Myocyte (in vitro differentiated cells): ENCODE results near the gene ADGRV1. TPM values are rescaled to one million over a fixed set of nuclear protein-coding genes. Genes with fewer than 3 reads are reported as not detected.
A peak's percentile ranks its signal among the peaks of the same experiment; 100 is the strongest.
"Not testable (repeated sequence)": the region's sequence is repeated elsewhere in the genome, so short reads cannot be mapped to it uniquely, and the experiment has no call there.

ENCODE experiments used
- DNase-seq: peaks from one replicate; pipeline ENCODE4 v3.0.0-alpha.2; 2012; ENCODE audit warnings: low read depth
- total RNA-seq: library from RNA; depleted of rRNA; stranded (reverse); fragments of >200 nt; gene quantifications from 2 replicates; pipeline ENCODE4 v1.2.3, GENCODE V29; 2014

ADGRV1 gene
- total RNA-seq, 1 donor from 2014 or later = 3.9 TPM

GRCh38 chr5:90598293-90598692 is 39.7 kb downstream of the ADGRV1 start:
- DNase-seq = no peak

- not testable (repeated sequence) for DNase-seq
These were observed 41.7 kb downstream of the ADGRV1 start for GRCh38 chr5:90600307-90600706.

DNA sequence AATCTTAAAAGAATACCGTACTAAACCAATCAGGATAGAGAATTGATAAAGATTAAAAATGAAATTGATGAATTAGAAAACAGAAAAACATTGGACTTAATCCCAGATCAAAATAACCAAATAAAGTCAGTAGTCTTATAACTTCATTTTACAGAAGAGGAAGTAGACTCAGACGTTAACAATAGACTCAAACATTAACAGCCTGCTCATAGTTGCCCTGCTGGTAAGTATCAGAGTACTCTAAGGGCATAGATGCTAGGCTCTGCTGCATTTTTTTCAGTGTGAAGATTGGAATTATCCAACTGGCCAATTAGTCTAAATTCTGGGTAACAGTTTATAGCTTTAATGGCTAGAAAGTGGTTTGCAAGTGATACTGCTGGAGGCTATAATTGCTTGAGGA is 42.9 kb downstream of the ADGRV1 start:
- no peak for DNase-seq

DNA sequence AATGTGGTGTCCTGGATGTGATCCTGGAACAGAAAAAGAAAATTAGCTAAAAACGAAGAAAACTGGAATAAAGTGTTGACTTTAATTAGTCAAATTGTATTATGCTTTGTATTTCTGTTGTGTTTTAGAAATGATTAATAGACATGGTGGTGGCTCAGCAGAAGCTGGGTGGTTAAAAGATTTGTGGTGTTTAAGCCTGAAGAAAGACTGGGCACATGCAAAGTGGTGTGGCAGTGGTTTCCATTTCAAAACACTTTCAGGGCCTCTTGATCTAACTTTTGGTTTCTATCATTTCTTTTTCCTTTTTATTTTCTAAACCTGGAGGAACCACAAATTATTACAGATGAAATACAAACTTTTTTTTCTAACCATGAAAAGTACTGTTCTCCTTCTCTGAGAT is 44.1 kb downstream of the ADGRV1 start:
- DNase-seq = no peak

- DNase-seq = peak; percentile 8
These were observed 47.9 kb downstream of the ADGRV1 start for GRCh38 chr5:90606539-90606938.

DNA sequence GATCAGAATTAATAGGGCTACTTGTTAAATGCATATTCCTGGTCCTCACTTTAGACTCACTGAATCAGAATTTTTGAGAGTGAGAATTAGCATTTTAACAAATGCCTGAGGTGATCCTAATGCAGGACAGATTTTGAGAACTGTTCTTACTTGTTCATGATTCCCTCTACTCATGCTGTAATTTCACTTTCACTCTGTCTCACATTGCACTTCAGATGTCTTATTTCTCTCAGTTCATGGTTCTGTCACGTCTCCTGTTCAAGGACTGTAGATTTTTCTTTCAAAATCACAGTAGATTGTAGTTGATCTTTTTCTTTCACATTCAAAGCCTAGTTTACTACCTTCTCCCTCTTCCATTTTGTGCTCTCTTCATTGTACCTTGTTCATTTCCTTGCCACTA is 54.3 kb downstream of the ADGRV1 start:
- DNase-seq = no peak

GRCh38 chr5:90613459-90613858 is 54.9 kb downstream of the ADGRV1 start:
- DNase-seq = no peak

- DNase-seq = no peak
These were observed 55.4 kb downstream of the ADGRV1 start for GRCh38 chr5:90613918-90614504.

GRCh38 chr5:90615355-90615754 is 56.8 kb downstream of the ADGRV1 start:
- no peak for DNase-seq

DNA sequence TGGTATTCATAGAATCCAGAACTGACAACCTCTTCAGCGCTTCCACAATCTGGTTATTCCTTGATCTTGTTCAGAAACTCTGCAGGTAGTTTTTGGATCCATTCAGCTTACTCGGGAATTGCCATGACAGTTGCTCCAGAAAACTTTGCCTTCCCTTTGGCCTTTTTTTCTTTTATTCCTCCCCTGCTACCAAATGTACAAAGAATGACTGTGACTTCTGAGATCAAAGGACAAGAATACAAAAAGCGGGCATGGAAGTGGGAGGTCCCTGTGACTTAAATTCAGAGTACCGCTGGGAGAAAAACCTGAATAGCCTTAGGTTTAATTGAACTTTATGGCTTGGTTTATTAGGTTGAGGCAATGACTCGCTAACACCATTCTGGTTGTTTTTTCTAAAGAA is 59.5 kb downstream of the ADGRV1 start:
- no peak for DNase-seq

GRCh38 chr5:90619762-90620161 is 61.2 kb downstream of the ADGRV1 start:
- not testable (repeated sequence) for DNase-seq

DNA sequence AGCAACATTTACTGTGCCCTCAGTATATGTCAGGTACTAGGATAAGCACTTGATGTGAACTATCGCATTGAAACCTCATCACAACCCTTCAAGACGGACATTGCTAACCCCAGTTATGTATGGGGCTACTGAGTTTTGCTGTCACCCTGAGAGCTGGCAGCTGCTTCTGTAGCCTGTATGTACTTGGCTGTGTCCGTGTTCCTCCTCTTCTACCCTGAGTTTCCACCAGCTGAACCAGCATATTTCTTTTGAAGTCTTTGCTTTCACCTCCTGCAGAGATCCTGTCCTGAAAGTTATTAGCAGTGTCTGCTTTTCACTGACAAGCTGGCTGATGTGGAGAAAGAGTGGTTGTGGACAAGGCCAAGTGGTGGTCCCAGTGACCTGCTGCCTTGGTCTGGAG is 63.3 kb downstream of the ADGRV1 start:
- DNase-seq = no peak

GRCh38 chr5:90626493-90626892 is 67.9 kb downstream of the ADGRV1 start:
- no peak for DNase-seq

- no peak for DNase-seq
These were observed 69.9 kb downstream of the ADGRV1 start for GRCh38 chr5:90628492-90628891.

DNA sequence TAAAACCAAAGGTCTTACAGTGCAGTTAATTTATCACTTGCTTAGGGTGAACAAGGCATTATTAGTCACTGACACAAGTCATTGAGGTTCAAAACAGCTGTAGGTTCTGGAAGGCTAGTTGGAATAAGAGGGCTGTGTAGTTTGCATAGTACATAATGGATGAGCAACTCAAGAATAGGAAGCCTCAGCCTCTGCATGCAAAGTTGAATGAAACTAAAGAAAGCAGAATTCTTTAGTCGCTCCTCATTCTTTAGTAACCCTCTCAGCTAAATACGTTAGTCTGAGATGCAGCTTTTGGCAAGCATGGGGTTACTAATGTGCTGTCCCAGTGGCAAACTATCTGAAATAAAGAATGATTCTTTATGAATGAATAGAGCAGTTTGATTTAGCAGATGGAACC is 74.2 kb downstream of the ADGRV1 start:
- DNase-seq = no peak

- DNase-seq = no peak
These were observed 78.4 kb downstream of the ADGRV1 start for GRCh38 chr5:90636948-90637347.

- DNase-seq = no peak
These were observed 79.1 kb downstream of the ADGRV1 start for GRCh38 chr5:90637731-90638130.

- peak; percentile 3 for DNase-seq
These were observed 80.3 kb downstream of the ADGRV1 start for GRCh38 chr5:90638878-90639277.

GRCh38 chr5:90640484-90641059 is 82.0 kb downstream of the ADGRV1 start:
- peak; percentile 87 for DNase-seq

DNA sequence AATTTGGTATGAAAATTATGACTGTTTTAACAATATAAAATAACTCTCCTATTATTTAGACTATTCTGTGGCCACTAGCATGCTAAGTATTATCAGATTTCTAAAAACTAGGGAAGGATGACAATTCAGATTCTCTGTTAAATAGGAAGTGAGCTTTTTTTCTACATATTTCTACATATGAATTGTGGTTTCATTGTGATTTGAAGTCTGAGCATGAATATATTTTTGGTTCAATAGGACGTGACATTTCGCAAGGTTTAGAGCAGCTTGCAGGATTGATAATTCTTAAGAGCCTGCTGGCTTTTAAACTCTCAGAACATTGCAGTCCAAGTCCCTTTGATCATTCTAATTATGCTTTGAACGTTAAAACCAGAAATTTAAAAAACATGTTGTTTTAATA is 82.9 kb downstream of the ADGRV1 start:
- no peak for DNase-seq

DNA sequence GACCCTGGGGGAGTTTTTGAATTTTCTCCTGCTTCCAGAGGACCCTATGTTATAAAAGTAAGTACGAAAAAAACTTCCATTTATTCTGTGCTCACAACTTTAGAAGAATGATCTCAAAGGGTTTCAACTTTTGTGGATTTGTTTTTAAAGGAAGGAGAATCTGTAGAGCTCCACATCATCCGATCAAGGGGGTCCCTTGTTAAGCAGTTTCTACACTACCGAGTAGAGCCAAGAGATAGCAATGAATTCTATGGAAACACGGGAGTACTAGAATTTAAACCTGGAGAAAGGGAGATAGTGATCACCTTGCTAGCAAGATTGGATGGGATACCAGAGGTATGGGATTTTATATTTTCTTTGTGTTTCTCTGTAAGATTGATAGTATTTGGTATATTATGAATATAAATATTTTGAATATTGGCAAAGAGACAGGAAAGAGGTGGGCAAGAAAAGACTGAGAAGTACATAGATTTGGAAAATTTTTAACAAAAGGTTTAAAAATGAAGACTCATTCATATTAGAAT is 84.2 kb downstream of the ADGRV1 start:
- DNase-seq = no peak

GRCh38 chr5:90644132-90644531 is 85.5 kb downstream of the ADGRV1 start:
- DNase-seq = peak; percentile 17

DNA sequence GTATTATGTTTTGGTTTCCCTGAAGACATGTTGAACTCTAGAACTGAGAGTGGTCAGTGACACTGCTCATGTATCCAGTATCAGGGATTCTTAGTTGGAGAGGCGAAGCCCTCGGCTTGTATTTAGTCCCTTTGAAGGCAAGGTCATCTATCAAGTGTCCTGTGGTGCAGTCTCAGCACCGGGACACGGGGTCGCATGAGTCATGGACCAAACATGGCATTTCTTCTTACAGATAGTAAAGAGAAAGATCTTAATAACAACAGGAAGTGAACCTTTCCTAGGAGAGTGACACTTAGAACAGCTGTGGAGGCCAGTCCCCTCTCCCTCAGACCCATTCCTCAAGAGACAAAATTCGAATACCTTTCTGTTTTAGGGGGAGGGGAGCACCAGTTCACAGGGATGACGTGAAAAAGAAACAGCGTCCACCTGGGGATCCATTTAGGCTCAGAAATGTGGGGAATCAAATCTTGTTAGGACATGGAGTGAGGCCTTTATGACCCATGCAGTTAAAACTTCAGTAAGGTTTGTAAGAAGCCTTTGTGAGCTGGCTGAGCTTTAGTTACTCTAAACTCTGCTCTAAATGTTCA is 86.5 kb downstream of the ADGRV1 start:
- DNase-seq = peak; percentile 58
